Tibial nerve (tissue), 4 donors: ENCODE data around the gene ZBTB22. TPM values are rescaled to one million over a fixed set of nuclear protein-coding genes. Genes with fewer than 3 reads are reported as not detected.

Experiments
- DNase-seq, 2 donors: peaks; one replicate each; pipeline ENCODE4 v3.0.0-alpha.2; 2019; ENCODE audit warnings: low spot score in 2 of 2
- H3K27ac ChIP-seq, 4 donors: fragments of 200-600 bp; sonication (generic) in 3 of 4; one replicate each; pipeline ENCODE4 v1.5.1; 2017 to 2019; ENCODE audit warnings: mild to moderate bottlenecking in 1 of 4
- H3K27me3 ChIP-seq, 2 donors: fragments of 200-600 bp; sonication (generic) in 1 of 2; one replicate each; pipeline versions ENCODE4 v1.5.1 to v1.6.0; 2017 to 2019
- H3K36me3 ChIP-seq, 3 donors: fragments of 200-600 bp; sonication (generic); one replicate each; pipeline ENCODE4 v1.5.1; 2018 to 2019
- H3K4me1 ChIP-seq, 4 donors: fragments of 200-600 bp; sonication (generic) in 3 of 4; one replicate each; pipeline ENCODE4 v1.5.1; 2017 to 2019
- H3K4me3 ChIP-seq, 4 donors: fragments of 200-600 bp; sonication (generic) in 3 of 4; one replicate each; pipeline ENCODE4 v1.5.1; 2017 to 2019; ENCODE audit warnings: mild to moderate bottlenecking in 1 of 4, moderate library complexity in 1 of 4
- H3K9me3 ChIP-seq, 4 donors: fragments of 200-600 bp; sonication (generic) in 3 of 4; one replicate each; pipeline ENCODE4 v1.5.1; 2017 to 2019
- CTCF ChIP-seq, 5 experiments: fragments of 200-600 bp in 3 of 5; fragments of 450-650 bp in 2 of 5; sonication (generic) in 3 of 5; IDR thresholded peaks; one replicate each; pipeline ENCODE4 v1.5.1; 2016 to 2019; ENCODE audit warnings: antibody characterized with exemption in 5 of 5, mild to moderate bottlenecking in 3 of 5, moderate library complexity in 2 of 5
- EP300 ChIP-seq, 2 donors: sonication (generic); formaldehyde crosslinking; IDR thresholded peaks; one replicate each; pipeline ENCODE4 v1.6.1; 2017; ENCODE audit warnings: antibody characterized with exemption in 2 of 2, mild to moderate bottlenecking in 1 of 2
- POLR2A ChIP-seq, 2 donors: fragments of 450-650 bp; IDR thresholded peaks; one replicate each; pipeline ENCODE4 v1.6.1; 2017; ENCODE audit warnings: antibody characterized with exemption in 2 of 2, mild to moderate bottlenecking in 2 of 2, moderate library complexity in 2 of 2
- WGBS, 2 donors: methylation state at CpG; one replicate each; pipeline ENCODE4 v1.1.5; 2018; 5-methylcytosine and 5-hydroxymethylcytosine counted together
- total RNA-seq, 4 donors: library from RNA; depleted of rRNA; stranded (reverse); fragments of >200 nt; gene quantifications; one replicate each; pipeline ENCODE4 v1.1.0, GENCODE V29; 2016

Gene ZBTB22
- total RNA-seq, 4 donors from 2014 or later: 13.8 to 21.6 (median 17.5) TPM

GRCh38 chr6:33279971-33280511 lies 37.5 kb downstream of the ZBTB22 start:
- Histone ChIP-seq H3K4me1 (peaks cover 0 to 38% (median 27%) of the 10 kb centered on the region in 4 donors), H3K36me3 (peaks cover 3 to 81% (median 23%) of the 10 kb centered on the region in 3 donors), H3K4me3 (no peak overlapping the region), H3K27ac (no peak overlapping the region), H3K27me3 (no peaks in the 10 kb centered on the region), H3K9me3 (no peaks in the 10 kb centered on the region)
- 70 to 74% methylated on average over 5 of the region's 5 CpGs for WGBS, 2 donors
- DNase-seq: no peak
- TF ChIP-seq POLR2A (IDR thresholded peaks at IDR 0.05): no peak
- TF ChIP-seq CTCF (IDR thresholded peaks at IDR 0.05): peak in 2 of 5 experiments; percentile 15 to 18
- no peak for TF ChIP-seq EP300 (IDR thresholded peaks at IDR 0.05)

GRCh38 chr6:33279257-33279695 lies 38.3 kb downstream of the ZBTB22 start:
- H3K27me3 ChIP-seq: no peaks in the 10 kb centered on the region
- DNase-seq: no peak
- 65 to 73% methylated on average over 12 of the region's 13 CpGs for WGBS, 2 donors
- no peak overlapping the region for H3K27ac ChIP-seq
- H3K4me3 ChIP-seq: no peak overlapping the region
- peaks cover 0 to 46% (median 34%) of the 10 kb centered on the region in 4 donors for H3K4me1 ChIP-seq
- peaks cover 3 to 81% (median 25%) of the 10 kb centered on the region in 3 donors for H3K36me3 ChIP-seq
- TF ChIP-seq POLR2A (IDR thresholded peaks at IDR 0.05): no peak
- no peak for TF ChIP-seq CTCF (IDR thresholded peaks at IDR 0.05)
- TF ChIP-seq EP300 (IDR thresholded peaks at IDR 0.05): no peak
- no peaks in the 10 kb centered on the region for H3K9me3 ChIP-seq

- no peak overlapping the region for H3K4me3 ChIP-seq
- TF ChIP-seq EP300 (IDR thresholded peaks at IDR 0.05) (no peak), CTCF (IDR thresholded peaks at IDR 0.05) (no peak), POLR2A (IDR thresholded peaks at IDR 0.05) (no peak)
- no peaks in the 10 kb centered on the region for H3K27me3 ChIP-seq
- no peaks in the 10 kb centered on the region for H3K9me3 ChIP-seq
- 80 to 82% methylated on average over 3 of the region's 3 CpGs for WGBS, 2 donors
- peaks cover 3 to 81% (median 25%) of the 10 kb centered on the region in 3 donors for H3K36me3 ChIP-seq
- H3K4me1 ChIP-seq: peaks cover 0 to 50% (median 38%) of the 10 kb centered on the region in 4 donors
- no peak overlapping the region for H3K27ac ChIP-seq
- no peak for DNase-seq
Measured at GRCh38 chr6:33278810-33279209, 38.7 kb downstream of the ZBTB22 start.

- WGBS, 2 donors: 70 to 72% methylated on average over 7 to 9 of the region's 9 CpGs
- H3K4me1 ChIP-seq: peaks cover 1 to 55% (median 42%) of the 10 kb centered on the region in 4 donors
- peaks cover 0 to 81% (median 25%) of the 10 kb centered on the region in 3 donors for H3K36me3 ChIP-seq
- no peaks in the 10 kb centered on the region for H3K27me3 ChIP-seq
- no peaks in the 10 kb centered on the region for H3K9me3 ChIP-seq
- DNase-seq: no peak
- H3K27ac ChIP-seq: peak overlapping the region in 3 of 4 donors; percentile 85 to 95 (median 89)
- TF ChIP-seq POLR2A (IDR thresholded peaks at IDR 0.05) (no peak), EP300 (IDR thresholded peaks at IDR 0.05) (no peak), CTCF (IDR thresholded peaks at IDR 0.05) (no peak)
- H3K4me3 ChIP-seq: no peak overlapping the region
Measured at GRCh38 chr6:33278392-33278741, 39.2 kb downstream of the ZBTB22 start.

- peaks cover 3 to 60% (median 48%) of the 10 kb centered on the region in 4 donors for H3K4me1 ChIP-seq
- TF ChIP-seq EP300 (IDR thresholded peaks at IDR 0.05) (no peak), CTCF (IDR thresholded peaks at IDR 0.05) (no peak), POLR2A (IDR thresholded peaks at IDR 0.05) (no peak)
- no peak for DNase-seq
- no peaks in the 10 kb centered on the region for H3K27me3 ChIP-seq
- 37 to 38% methylated on average over 33 to 37 of the region's 39 CpGs for WGBS, 2 donors
- H3K27ac ChIP-seq: peak overlapping the region; percentile 54 to 95 (median 87)
- peak overlapping the region; percentile 39 to 95 (median 68) for H3K4me3 ChIP-seq
- no peaks in the 10 kb centered on the region for H3K9me3 ChIP-seq
- H3K36me3 ChIP-seq: peaks cover 0 to 79% (median 25%) of the 10 kb centered on the region in 3 donors
Measured at GRCh38 chr6:33277663-33278391, 39.7 kb downstream of the ZBTB22 start.
